PC-3 (cell line): ENCODE results near the gene MRPS10.

Experiments
- EZH2 ChIP-seq: fragments of 300-600 bp; sonication (generic); IDR thresholded peaks from one replicate; pipeline ENCODE4 v1.6.1; 2017; ENCODE audit warnings: antibody characterized with exemption, mild to moderate bottlenecking, low read length; ENCODE audit not compliant: unreplicated experiment
- EZH2phosphoT487 ChIP-seq: fragments of 300-600 bp; sonication (generic); IDR thresholded peaks from 2 replicates; pipeline ENCODE4 v1.6.1; 2018; ENCODE audit warnings: mild to moderate bottlenecking, antibody characterized with exemption, low read length, borderline replicate concordance
- TF ChIP-seq, protein P1 (sequence below): fragments of 300-600 bp; sonication (generic); conservative IDR thresholded peaks from 2 replicates; pipeline ENCODE4 v1.5.1; 2017; ENCODE audit warnings: antibody characterized with exemption, low read depth, mild to moderate bottlenecking, low read length

DNA sequence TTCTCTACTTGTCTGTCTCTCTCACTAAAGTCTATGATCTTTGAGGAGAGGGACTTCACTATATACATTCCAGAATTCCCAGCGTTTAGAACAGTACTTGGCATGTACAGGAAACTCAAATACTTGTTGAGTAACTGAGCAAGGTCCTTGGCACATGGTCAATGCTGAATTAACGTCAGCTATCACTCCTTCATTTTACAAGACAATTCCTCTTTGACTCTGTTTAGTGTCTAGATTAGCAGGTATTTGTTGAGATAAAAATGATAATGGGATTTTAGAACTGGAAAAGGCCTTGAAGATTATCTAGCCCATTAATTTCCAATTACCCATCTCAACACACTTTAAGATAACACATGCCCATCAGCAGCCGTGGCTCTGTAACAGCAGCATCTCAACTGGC lies 16.3 kb downstream of the MRPS10 start:
- TF ChIP-seq, protein P1, sequence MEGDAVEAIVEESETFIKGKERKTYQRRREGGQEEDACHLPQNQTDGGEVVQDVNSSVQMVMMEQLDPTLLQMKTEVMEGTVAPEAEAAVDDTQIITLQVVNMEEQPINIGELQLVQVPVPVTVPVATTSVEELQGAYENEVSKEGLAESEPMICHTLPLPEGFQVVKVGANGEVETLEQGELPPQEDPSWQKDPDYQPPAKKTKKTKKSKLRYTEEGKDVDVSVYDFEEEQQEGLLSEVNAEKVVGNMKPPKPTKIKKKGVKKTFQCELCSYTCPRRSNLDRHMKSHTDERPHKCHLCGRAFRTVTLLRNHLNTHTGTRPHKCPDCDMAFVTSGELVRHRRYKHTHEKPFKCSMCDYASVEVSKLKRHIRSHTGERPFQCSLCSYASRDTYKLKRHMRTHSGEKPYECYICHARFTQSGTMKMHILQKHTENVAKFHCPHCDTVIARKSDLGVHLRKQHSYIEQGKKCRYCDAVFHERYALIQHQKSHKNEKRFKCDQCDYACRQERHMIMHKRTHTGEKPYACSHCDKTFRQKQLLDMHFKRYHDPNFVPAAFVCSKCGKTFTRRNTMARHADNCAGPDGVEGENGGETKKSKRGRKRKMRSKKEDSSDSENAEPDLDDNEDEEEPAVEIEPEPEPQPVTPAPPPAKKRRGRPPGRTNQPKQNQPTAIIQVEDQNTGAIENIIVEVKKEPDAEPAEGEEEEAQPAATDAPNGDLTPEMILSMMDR, result no peak
- no peak for TF ChIP-seq EZH2
- TF ChIP-seq EZH2phosphoT487, result no peak
